Mesothelial cell of epicardium (in vitro differentiated cells): ENCODE results near the gene DAAM2. TPM values are rescaled to one million over a fixed set of nuclear protein-coding genes. Genes with fewer than 3 reads are reported as not detected.

Source experiments
- DNase-seq, 2 experiments: peaks; one replicate each; pipeline ENCODE4 v3.0.0; 2021; ENCODE audit warnings: low spot score in 2 of 2; ENCODE audit not compliant: unreplicated experiment in 2 of 2
- H3K27ac Mint-ChIP-seq: 2 replicates; pipeline ENCODE4 v1.8.0; 2021; ENCODE audit warnings: mixed read lengths
- H3K27me3 Mint-ChIP-seq: 2 replicates; pipeline ENCODE4 v1.8.0; 2021; ENCODE audit warnings: low read depth, mixed read lengths
- H3K36me3 Mint-ChIP-seq: 2 replicates; pipeline ENCODE4 v1.8.0; 2021; ENCODE audit warnings: mixed read lengths
- H3K4me1 Mint-ChIP-seq: 2 replicates; pipeline ENCODE4 v1.8.0; 2021; ENCODE audit warnings: mixed read lengths
- H3K4me3 Mint-ChIP-seq: 2 replicates; pipeline ENCODE4 v1.8.0; 2021; ENCODE audit warnings: mild to moderate bottlenecking, moderate library complexity, mixed read lengths
- H3K9me3 Mint-ChIP-seq: 2 replicates; pipeline ENCODE4 v1.8.0; 2021; ENCODE audit warnings: mixed read lengths
- total RNA-seq: library from RNA; stranded (reverse); gene quantifications from 3 replicates; pipeline ENCODE4 v1.2.1, GENCODE V29; 2021
- TF ChIP-seq, protein P1 (sequence below): fragments of 200-600 bp; sonication (generic); IDR thresholded peaks from one replicate; pipeline ENCODE4 v1.5.0; 2021; ENCODE audit warnings: antibody characterized with exemption; ENCODE audit not compliant: unreplicated experiment

The DAAM2 gene
- total RNA-seq, 1 donor from 2014 or later: 13.7 TPM

DNA sequence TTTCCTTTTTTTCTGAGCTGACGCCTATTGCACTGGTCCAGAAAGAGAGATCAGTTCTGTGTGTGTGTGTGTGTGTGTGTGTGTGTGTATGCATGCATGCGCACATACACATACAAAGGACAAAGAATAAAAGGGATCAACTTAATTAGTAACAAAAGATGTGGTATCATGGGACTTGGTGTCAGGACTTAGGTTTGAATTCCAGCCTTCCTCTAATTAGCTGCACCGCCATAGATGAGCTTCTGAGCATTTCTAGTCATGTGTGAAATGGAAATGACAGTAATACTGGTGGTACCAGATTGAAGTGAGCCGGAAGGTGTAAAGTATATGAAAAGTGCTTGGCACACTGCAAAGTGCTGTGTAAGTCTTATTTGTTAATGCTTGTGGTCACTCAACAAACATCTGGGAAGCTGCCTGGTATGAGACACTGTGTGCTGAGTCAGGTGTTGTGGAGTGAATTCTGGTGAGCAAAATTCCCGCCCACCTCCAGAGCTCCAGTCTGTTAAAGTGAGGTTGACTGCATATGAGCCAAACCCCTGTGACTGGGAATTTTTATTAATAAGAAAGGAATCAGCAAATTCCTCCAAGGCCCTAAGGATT lies 12.4 kb downstream of the DAAM2 start:
- no peak for DNase-seq
- Mint-ChIP-seq H3K36me3 (no peaks in the 10 kb centered on the region), H3K4me3 (no peak overlapping the region), H3K27me3 (no peaks in the 10 kb centered on the region), H3K9me3 (no peaks in the 10 kb centered on the region), H3K27ac (no peak overlapping the region), H3K4me1 (peaks cover 32% of the 10 kb centered on the region)
- TF ChIP-seq, protein P1, sequence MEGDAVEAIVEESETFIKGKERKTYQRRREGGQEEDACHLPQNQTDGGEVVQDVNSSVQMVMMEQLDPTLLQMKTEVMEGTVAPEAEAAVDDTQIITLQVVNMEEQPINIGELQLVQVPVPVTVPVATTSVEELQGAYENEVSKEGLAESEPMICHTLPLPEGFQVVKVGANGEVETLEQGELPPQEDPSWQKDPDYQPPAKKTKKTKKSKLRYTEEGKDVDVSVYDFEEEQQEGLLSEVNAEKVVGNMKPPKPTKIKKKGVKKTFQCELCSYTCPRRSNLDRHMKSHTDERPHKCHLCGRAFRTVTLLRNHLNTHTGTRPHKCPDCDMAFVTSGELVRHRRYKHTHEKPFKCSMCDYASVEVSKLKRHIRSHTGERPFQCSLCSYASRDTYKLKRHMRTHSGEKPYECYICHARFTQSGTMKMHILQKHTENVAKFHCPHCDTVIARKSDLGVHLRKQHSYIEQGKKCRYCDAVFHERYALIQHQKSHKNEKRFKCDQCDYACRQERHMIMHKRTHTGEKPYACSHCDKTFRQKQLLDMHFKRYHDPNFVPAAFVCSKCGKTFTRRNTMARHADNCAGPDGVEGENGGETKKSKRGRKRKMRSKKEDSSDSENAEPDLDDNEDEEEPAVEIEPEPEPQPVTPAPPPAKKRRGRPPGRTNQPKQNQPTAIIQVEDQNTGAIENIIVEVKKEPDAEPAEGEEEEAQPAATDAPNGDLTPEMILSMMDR: no peak

GRCh38 chr6:39806278-39806677 lies 14.1 kb downstream of the DAAM2 start:
- Mint-ChIP-seq H3K9me3 (no peaks in the 10 kb centered on the region), H3K27me3 (peaks cover 3% of the 10 kb centered on the region), H3K27ac (peak overlapping the region; percentile 58), H3K4me1 (peaks cover 35% of the 10 kb centered on the region), H3K4me3 (no peak overlapping the region), H3K36me3 (no peaks in the 10 kb centered on the region)
- TF ChIP-seq, protein P1: no peak
- no peak for DNase-seq

- Mint-ChIP-seq H3K27ac (no peak overlapping the region), H3K27me3 (peaks cover 3% of the 10 kb centered on the region), H3K9me3 (no peaks in the 10 kb centered on the region), H3K4me3 (no peak overlapping the region), H3K36me3 (no peaks in the 10 kb centered on the region), H3K4me1 (peaks cover 31% of the 10 kb centered on the region)
- TF ChIP-seq, protein P1: no peak
- DNase-seq: no peak
Observed at GRCh38 chr6:39808346-39808745, 16.2 kb downstream of the DAAM2 start.

DNA sequence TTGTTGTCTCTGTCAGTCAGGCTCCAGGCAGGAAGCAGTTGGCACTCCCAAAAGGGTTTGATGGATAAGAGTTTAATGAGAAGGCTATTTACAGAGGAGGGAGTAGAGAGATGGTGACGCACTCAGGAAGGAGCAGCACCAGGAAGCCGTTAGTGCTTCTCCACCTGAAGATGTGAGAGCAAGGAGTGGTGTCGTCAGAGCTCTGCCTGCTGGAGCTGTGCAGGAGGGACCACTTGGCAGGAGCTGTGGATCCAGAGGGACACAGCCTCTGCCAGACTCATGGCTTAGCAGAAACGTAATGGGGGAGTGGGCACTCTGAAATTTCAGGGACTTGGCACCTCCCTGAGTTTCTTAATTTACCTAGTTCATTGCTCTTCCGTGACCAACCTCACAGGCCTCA lies 16.8 kb downstream of the DAAM2 start:
- no peak for DNase-seq
- peaks cover 3% of the 10 kb centered on the region for H3K27me3 Mint-ChIP-seq
- peaks cover 31% of the 10 kb centered on the region for H3K4me1 Mint-ChIP-seq
- H3K27ac Mint-ChIP-seq: no peak overlapping the region
- TF ChIP-seq, protein P1: no peak
- H3K36me3 Mint-ChIP-seq: no peaks in the 10 kb centered on the region
- no peak overlapping the region for H3K4me3 Mint-ChIP-seq
- H3K9me3 Mint-ChIP-seq: no peaks in the 10 kb centered on the region

DNA sequence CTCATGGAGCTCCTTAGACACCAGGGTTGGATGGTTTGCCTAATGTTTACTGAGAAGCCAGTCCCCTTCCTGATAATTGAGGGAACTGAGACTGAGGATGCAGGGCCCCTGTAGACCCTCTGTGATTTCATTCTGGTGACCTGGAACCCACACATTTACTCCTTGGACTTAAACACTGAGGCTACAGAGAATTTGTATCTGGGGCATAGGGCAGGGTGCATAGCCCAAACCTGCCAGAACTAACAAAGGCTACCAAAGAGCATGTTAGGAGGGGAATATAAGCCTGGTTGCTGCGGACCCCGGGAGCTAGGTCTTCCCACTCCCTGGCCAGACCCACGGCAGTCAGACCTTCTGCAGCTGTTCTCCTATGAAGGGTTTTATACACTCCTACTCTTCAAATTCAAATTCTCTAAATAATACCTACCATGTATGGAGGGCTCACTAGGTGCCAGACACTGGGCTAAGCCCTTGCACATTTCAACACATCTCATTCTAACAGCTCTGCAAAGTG lies 19.7 kb downstream of the DAAM2 start:
- peaks cover 18% of the 10 kb centered on the region for H3K4me1 Mint-ChIP-seq

More for the DNA sequence above, 19.7 kb downstream of the DAAM2 start:
- no peaks in the 10 kb centered on the region for H3K36me3 Mint-ChIP-seq
- DNase-seq: no peak
- H3K9me3 Mint-ChIP-seq: no peaks in the 10 kb centered on the region
- H3K27me3 Mint-ChIP-seq: peaks cover 3% of the 10 kb centered on the region
- no peak overlapping the region for H3K4me3 Mint-ChIP-seq
- peak overlapping the region; percentile 53 for H3K27ac Mint-ChIP-seq
- TF ChIP-seq, protein P1: no peak
